Measurements from ENCODE around the gene MRPL10. TPM values are rescaled to one million over a fixed set of nuclear protein-coding genes. Genes with fewer than 3 reads are reported as not detected.

MRPL10 gene
- total RNA-seq, 4 donors from 2014 or later, result 34.9 to 74.9 (median 55.0) TPM

DNA sequence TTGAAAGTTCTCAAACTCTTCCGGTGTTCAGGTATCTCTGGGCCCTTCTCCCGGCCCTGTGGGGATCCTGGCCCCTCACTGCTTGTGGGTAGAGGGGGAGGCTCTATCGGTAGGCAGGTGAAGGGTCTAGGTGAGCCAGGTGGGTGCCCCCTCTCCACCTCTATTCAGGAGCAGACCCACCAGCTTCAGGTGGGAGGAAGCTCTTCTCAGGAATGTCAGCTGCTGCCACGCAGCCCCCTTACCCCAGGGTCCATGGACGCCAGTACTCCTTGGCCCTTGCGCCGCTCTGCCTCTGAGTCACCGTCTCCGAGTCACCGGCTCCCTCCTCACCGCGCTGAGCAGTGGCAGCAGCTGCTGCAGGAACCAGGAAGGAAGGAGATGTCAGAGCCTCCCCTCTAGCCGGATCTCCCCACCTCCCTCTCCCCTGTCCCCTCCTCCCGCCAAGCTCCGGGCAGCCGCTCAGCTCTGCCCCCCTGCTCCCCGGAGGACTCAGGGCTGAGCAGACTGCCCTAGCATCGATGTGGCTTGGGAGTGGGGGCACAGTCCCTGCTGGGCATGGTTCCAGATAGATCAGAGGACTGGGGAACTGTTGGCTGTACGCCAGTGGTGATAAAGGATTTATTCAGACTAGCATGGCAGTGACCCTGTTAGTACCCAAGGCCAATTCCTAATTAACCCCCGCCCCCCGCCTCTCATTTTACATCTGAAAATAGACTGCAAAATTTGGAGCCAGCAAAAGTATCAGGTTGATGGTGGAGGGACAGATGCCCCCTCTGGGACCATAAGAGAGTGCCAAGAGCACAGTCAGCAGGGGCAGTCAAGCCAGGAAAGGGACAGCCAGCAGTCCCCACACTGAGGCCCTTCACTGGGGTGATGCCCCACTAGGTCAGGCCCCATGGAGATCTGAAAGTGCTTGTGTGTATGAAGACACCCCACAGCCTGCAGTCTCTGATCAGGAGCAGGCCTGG, 9.6 kb downstream of the MRPL10 start, which contains the start of gene OSBPL7:
TSS of gene OSBPL7 (minus strand) at position 371 of the 968 bp plus-strand sequence. CDS start 1,516 bp downstream, outside the sequence.
- peak within 1 kb of the TSS in 3 of 4 donors; percentile 5 to 60 (median 50) for H3K27ac ChIP-seq

DNA sequence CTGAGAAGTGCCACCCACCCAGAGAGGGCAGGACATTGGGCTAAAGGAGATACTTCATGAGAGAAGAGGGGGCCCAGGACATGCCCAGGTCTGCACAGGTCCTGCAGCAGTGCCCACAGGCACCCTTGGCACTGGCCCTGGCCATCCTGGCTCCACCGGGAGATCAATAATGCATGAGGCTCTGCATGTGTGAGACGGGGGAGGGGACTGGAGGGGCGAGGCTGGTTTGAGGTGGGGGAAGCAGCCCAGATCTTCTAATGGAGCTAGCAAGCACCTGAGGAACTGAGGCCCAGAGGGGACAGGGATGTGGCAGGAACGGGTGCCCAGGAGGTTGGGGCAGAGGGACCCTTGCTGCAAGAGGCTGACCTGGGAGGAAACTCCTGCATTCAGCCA, 10.3 kb downstream of the MRPL10 start:
- Histone ChIP-seq H3K4me1 (peaks cover 0 to 30% (median 3%) of the 10 kb centered on the region in 3 donors), H3K27ac (peak overlapping the region in 3 of 4 donors; percentile 5 to 60 (median 50)), H3K9me3 (no peaks in the 10 kb centered on the region), H3K36me3 (peaks cover 0 to 75% of the 10 kb centered on the region in 2 donors), H3K4me3 (peak overlapping the region; percentile 39 to 60), H3K27me3 (no peaks in the 10 kb centered on the region)
- TF ChIP-seq POLR2A (IDR thresholded peaks at IDR 0.05) (no peak), EP300 (IDR thresholded peaks at IDR 0.05) (no peak), POLR2AphosphoS5 (IDR thresholded peaks at IDR 0.05) (no peak), CTCF (IDR thresholded peaks at IDR 0.05) (no peak)
- no peak for ATAC-seq
- 0% methylated on average over 1 of the region's 4 CpGs; no CpG with 5 or more reads in 1 of the 2 donors for WGBS, 2 donors (ENCODE audit: low coverage in 1 of 2)

More for the DNA sequence above, 9.6 kb downstream of the MRPL10 start, which contains the start of gene OSBPL7:
- Histone ChIP-seq H3K27me3 (no peaks in the 10 kb centered on the region), H3K36me3 (peaks cover 0 to 75% of the 10 kb centered on the region in 2 donors), H3K4me1 (peaks cover 0 to 30% (median 3%) of the 10 kb centered on the region in 3 donors), H3K4me3 (peak within 1 kb of the TSS; percentile 39 to 60), H3K9me3 (no peaks in the 10 kb centered on the region)
- peak in 1 of 4 experiments; percentile 48 for TF ChIP-seq CTCF (IDR thresholded peaks at IDR 0.05)
- no peak for TF ChIP-seq POLR2AphosphoS5 (IDR thresholded peaks at IDR 0.05)
- TF ChIP-seq POLR2A (IDR thresholded peaks at IDR 0.05), result peak; percentile 16 to 22
- no peak for TF ChIP-seq EP300 (IDR thresholded peaks at IDR 0.05)
- peak; percentile 83 for ATAC-seq
- WGBS, 2 donors (ENCODE audit: low coverage in 1 of 2), result 20% methylated on average over 1 of the region's 21 CpGs; no CpG with 5 or more reads in 1 of the 2 donors

DNA sequence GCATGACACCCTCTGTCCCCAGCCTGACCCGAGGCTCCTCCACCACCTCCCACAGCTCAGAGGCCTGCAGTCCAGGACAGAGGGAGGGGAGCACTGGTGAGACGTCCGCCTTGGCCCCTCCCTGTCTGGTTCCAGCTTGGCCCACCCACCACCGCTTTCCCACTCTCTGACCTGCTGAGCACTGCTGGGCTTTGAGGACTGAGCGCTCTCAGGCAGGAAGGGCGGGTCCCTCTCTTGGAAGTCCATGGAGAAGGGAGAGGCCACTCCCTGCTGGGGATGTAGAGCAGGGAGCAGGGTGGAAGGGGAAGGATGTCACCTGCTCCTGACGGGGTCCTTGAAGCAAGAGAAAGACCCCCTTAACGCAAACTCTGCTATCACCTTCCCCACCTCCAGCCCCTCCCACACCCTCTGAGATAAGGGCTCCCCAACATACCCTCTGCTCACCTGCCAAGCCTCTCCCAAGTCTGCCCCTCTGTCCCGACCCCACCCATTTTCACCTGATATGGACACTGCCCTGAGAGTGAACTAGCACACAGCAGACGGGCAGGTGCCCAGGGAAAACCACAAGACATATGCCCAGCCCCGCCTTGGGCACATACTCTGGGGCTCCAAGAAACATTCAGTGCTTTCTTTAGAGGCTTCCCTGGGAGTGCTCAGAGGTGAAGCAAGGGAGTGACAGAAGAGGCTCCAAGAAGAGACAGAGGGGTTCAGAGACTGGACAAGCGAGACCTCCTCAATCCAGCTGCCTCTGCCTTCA, 11.1 kb downstream of the MRPL10 start:
- H3K36me3 ChIP-seq, result peaks cover 0 to 75% of the 10 kb centered on the region in 2 donors
- H3K27ac ChIP-seq, result no peak overlapping the region
- TF ChIP-seq POLR2A (IDR thresholded peaks at IDR 0.05) (no peak), POLR2AphosphoS5 (IDR thresholded peaks at IDR 0.05) (no peak), CTCF (IDR thresholded peaks at IDR 0.05) (no peak), EP300 (IDR thresholded peaks at IDR 0.05) (no peak)
- no peak overlapping the region for H3K4me3 ChIP-seq
- no peak for ATAC-seq
- peaks cover 0 to 30% (median 3%) of the 10 kb centered on the region in 3 donors for H3K4me1 ChIP-seq
- no peaks in the 10 kb centered on the region for H3K9me3 ChIP-seq
- 85 to 100% methylated on average over 3 to 4 of the region's 12 CpGs for WGBS, 2 donors (ENCODE audit: low coverage in 1 of 2)
- H3K27me3 ChIP-seq, result no peaks in the 10 kb centered on the region

GRCh38 chr17:47819475-47819874, 11.9 kb downstream of the MRPL10 start:
- Histone ChIP-seq H3K27me3 (no peaks in the 10 kb centered on the region), H3K4me3 (no peak overlapping the region), H3K27ac (no peak overlapping the region), H3K9me3 (no peaks in the 10 kb centered on the region), H3K36me3 (peaks cover 0 to 75% of the 10 kb centered on the region in 2 donors), H3K4me1 (peaks cover 0 to 30% (median 3%) of the 10 kb centered on the region in 3 donors)
- 82 to 88% methylated on average over 5 of the region's 10 CpGs for WGBS, 2 donors (ENCODE audit: low coverage in 1 of 2)
- ATAC-seq, result no peak
- no peak for TF ChIP-seq CTCF (IDR thresholded peaks at IDR 0.05)
- no peak for TF ChIP-seq EP300 (IDR thresholded peaks at IDR 0.05)
- no peak for TF ChIP-seq POLR2A (IDR thresholded peaks at IDR 0.05)
- TF ChIP-seq POLR2AphosphoS5 (IDR thresholded peaks at IDR 0.05), result no peak

Measured in gastroesophageal sphincter (tissue), 4 donors.